WTC11 (cell line): Measurements from ENCODE around the gene PDSS2. TPM values are rescaled to one million over a fixed set of nuclear protein-coding genes. Genes with fewer than 3 reads are reported as not detected.

Experiments used
- CREM ChIP-seq: sonication (generic); formaldehyde crosslinking; IDR thresholded peaks from 2 replicates; pipeline ENCODE4 v1.8.1; 2022; ENCODE audit warnings: mild to moderate bottlenecking, missing genetic modification reagents, moderate library complexity
- ELF4 ChIP-seq: sonication (generic); formaldehyde crosslinking; IDR thresholded peaks from 2 replicates; pipeline ENCODE4 v1.8.1; 2022; ENCODE audit warnings: low read depth, mild to moderate bottlenecking, moderate library complexity, missing genetic modification reagents
- EMX1 ChIP-seq: fragments of 250-450 bp; sonication (Bioruptor Pico); IDR thresholded peaks from 2 replicates; pipeline ENCODE4 v1.8.0; 2021; ENCODE audit warnings: mild to moderate bottlenecking
- ETV6 ChIP-seq: sonication (generic); formaldehyde crosslinking; IDR thresholded peaks from 2 replicates; pipeline ENCODE4 v1.8.1; 2022; ENCODE audit warnings: mild to moderate bottlenecking, missing genetic modification reagents
- FOXJ3 ChIP-seq: sonication (generic); formaldehyde crosslinking; IDR thresholded peaks from 2 replicates; pipeline ENCODE4 v1.9.0; 2021; ENCODE audit warnings: missing genetic modification reagents, mild to moderate bottlenecking, borderline replicate concordance
- FOXK1 ChIP-seq: sonication (generic); formaldehyde crosslinking; IDR thresholded peaks from 2 replicates; pipeline ENCODE4 v1.8.0; 2022; ENCODE audit warnings: mild to moderate bottlenecking, moderate library complexity, missing genetic modification reagents
- GTF2I ChIP-seq: fragments of 250-450 bp; sonication (Bioruptor Pico); conservative IDR thresholded peaks from 2 replicates; pipeline ENCODE4 v1.4.0; 2021; ENCODE audit warnings: mild to moderate bottlenecking
- MAX ChIP-seq: sonication (generic); formaldehyde crosslinking; IDR thresholded peaks from 2 replicates; pipeline ENCODE4 v1.8.0; 2022; ENCODE audit warnings: mild to moderate bottlenecking, missing genetic modification reagents
- MLX ChIP-seq: sonication (generic); formaldehyde crosslinking; IDR thresholded peaks from 2 replicates; pipeline ENCODE4 v1.8.1; 2023; ENCODE audit warnings: mild to moderate bottlenecking, missing genetic modification reagents, moderate library complexity
- MYBL2 ChIP-seq: sonication (generic); formaldehyde crosslinking; IDR thresholded peaks from 2 replicates; pipeline ENCODE4 v1.8.1; 2023; ENCODE audit warnings: mild to moderate bottlenecking, moderate library complexity, missing genetic modification reagents
- NR2C2 ChIP-seq: sonication (generic); formaldehyde crosslinking; IDR thresholded peaks from 2 replicates; pipeline ENCODE4 v1.8.0; 2022; ENCODE audit warnings: mild to moderate bottlenecking, missing genetic modification reagents
- RELA ChIP-seq: sonication (generic); formaldehyde crosslinking; IDR thresholded peaks from 2 replicates; pipeline ENCODE4 v1.8.1; 2022; ENCODE audit warnings: missing genetic modification reagents, mild to moderate bottlenecking, borderline replicate concordance
- RORB ChIP-seq: fragments of 250-450 bp; sonication (Bioruptor Pico); IDR thresholded peaks from 2 replicates; pipeline ENCODE4 v1.9.0; 2021; ENCODE audit warnings: mild to moderate bottlenecking
- SMAD3 ChIP-seq: sonication (generic); formaldehyde crosslinking; IDR thresholded peaks from 2 replicates; pipeline ENCODE4 v1.8.0; 2022; ENCODE audit warnings: missing genetic modification reagents, mild to moderate bottlenecking, borderline replicate concordance
- SOX15 ChIP-seq: fragments of 250-450 bp; sonication (Bioruptor Pico); IDR thresholded peaks from 2 replicates; pipeline ENCODE4 v1.9.0; 2021; ENCODE audit warnings: mild to moderate bottlenecking
- STAT6 ChIP-seq: sonication (generic); formaldehyde crosslinking; conservative IDR thresholded peaks from 2 replicates; pipeline ENCODE4 v1.8.1; 2023; ENCODE audit warnings: mild to moderate bottlenecking, low read depth, missing genetic modification reagents, moderate library complexity
- TEAD1 ChIP-seq: sonication (generic); formaldehyde crosslinking; IDR thresholded peaks from 2 replicates; pipeline ENCODE4 v1.8.0; 2022; ENCODE audit warnings: mild to moderate bottlenecking, missing genetic modification reagents
- USF1 ChIP-seq: sonication (generic); formaldehyde crosslinking; IDR thresholded peaks from 2 replicates; pipeline ENCODE4 v1.8.0; 2022; ENCODE audit warnings: mild to moderate bottlenecking, missing genetic modification reagents
- ZBTB21 ChIP-seq: sonication (generic); formaldehyde crosslinking; IDR thresholded peaks from 2 replicates; pipeline ENCODE4 v1.8.1; 2023; ENCODE audit warnings: mild to moderate bottlenecking, missing genetic modification reagents, borderline replicate concordance
- ZNF121 ChIP-seq: sonication (generic); formaldehyde crosslinking; IDR thresholded peaks from 2 replicates; pipeline ENCODE4 v1.8.0; 2023; ENCODE audit warnings: missing genetic modification reagents
- ZNF232 ChIP-seq: sonication (generic); formaldehyde crosslinking; IDR thresholded peaks from 2 replicates; pipeline ENCODE4 v1.8.0; 2022; ENCODE audit warnings: mild to moderate bottlenecking, missing genetic modification reagents
- ZNF263 ChIP-seq: sonication (generic); formaldehyde crosslinking; IDR thresholded peaks from 2 replicates; pipeline ENCODE4 v1.8.1; 2022; ENCODE audit warnings: low read depth, mild to moderate bottlenecking, moderate library complexity, missing genetic modification reagents
- ZNF396 ChIP-seq: fragments of 250-450 bp; sonication (Bioruptor Pico); IDR thresholded peaks from 2 replicates; pipeline ENCODE4 v1.8.0; 2021; ENCODE audit warnings: mild to moderate bottlenecking, moderate library complexity, borderline replicate concordance
- ZNF423 ChIP-seq: fragments of 250-450 bp; sonication (Bioruptor Pico); IDR thresholded peaks from 2 replicates; pipeline ENCODE4 v2.1.2; 2022; ENCODE audit warnings: mild to moderate bottlenecking, moderate library complexity
- total RNA-seq: library from RNA; stranded (reverse); gene quantifications from 3 replicates; pipeline ENCODE4 v1.2.3, GENCODE V29; 2021
- TF ChIP-seq, protein P1 (sequence below): fragments of 250-450 bp; sonication (Bioruptor Pico); IDR thresholded peaks from 2 replicates; pipeline ENCODE4 v1.9.0; 2021; ENCODE audit warnings: moderate library complexity, mild to moderate bottlenecking, inconsistent platforms, borderline replicate concordance
- TF ChIP-seq, protein P2 (sequence below): sonication (generic); formaldehyde crosslinking; IDR thresholded peaks from 2 replicates; pipeline ENCODE4 v1.8.1; 2022; ENCODE audit warnings: low read depth, mild to moderate bottlenecking, moderate library complexity, missing genetic modification reagents, borderline replicate concordance
- TF ChIP-seq, protein P3 (sequence below): sonication (generic); formaldehyde crosslinking; IDR thresholded peaks from 2 replicates; pipeline ENCODE4 v1.8.0; 2022; ENCODE audit warnings: mild to moderate bottlenecking, missing genetic modification reagents
- TF ChIP-seq, protein P4 (sequence below): sonication (generic); formaldehyde crosslinking; IDR thresholded peaks from 2 replicates; pipeline ENCODE4 v1.8.1; 2023; ENCODE audit warnings: mild to moderate bottlenecking, missing genetic modification reagents, moderate library complexity

PDSS2 gene
- total RNA-seq, 1 experiment from 2014 or later = 18.3 TPM

GRCh38 chr6:107124934-107125348 is 334.4 kb downstream of the PDSS2 start (continued):
- TF ChIP-seq, protein P1, sequence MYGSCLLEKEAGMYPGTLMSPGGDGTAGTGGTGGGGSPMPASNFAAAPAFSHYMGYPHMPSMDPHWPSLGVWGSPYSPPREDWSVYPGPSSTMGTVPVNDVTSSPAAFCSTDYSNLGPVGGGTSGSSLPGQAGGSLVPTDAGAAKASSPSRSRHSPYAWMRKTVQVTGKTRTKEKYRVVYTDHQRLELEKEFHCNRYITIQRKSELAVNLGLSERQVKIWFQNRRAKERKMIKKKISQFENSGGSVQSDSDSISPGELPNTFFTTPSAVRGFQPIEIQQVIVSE = no peak
- TF ChIP-seq MAX (CRISPR knock-in tag) = peak; percentile 66
- TF ChIP-seq CREM = peak; percentile 38; the same call in 1 of the 2 replicates
- TF ChIP-seq NR2C2 (CRISPR knock-in tag) = no peak
- TF ChIP-seq FOXK1 (CRISPR knock-in tag) = peak; percentile 20; the same call in 1 of the 2 replicates
- no peak for TF ChIP-seq MYBL2 (CRISPR knock-in tag)
- peak; percentile 88; the same call in 1 of the 2 replicates for TF ChIP-seq TEAD1 (CRISPR knock-in tag)
- TF ChIP-seq RELA (CRISPR knock-in tag) = no peak
- TF ChIP-seq ETV6 (CRISPR knock-in tag) = peak; percentile 84
- TF ChIP-seq, protein P2, sequence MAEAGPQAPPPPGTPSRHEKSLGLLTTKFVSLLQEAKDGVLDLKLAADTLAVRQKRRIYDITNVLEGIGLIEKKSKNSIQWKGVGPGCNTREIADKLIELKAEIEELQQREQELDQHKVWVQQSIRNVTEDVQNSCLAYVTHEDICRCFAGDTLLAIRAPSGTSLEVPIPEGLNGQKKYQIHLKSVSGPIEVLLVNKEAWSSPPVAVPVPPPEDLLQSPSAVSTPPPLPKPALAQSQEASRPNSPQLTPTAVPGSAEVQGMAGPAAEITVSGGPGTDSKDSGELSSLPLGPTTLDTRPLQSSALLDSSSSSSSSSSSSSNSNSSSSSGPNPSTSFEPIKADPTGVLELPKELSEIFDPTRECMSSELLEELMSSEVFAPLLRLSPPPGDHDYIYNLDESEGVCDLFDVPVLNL (CRISPR knock-in tag) = no peak
- TF ChIP-seq ZNF121 (CRISPR knock-in tag) = peak; percentile 85; the same call in 1 of the 2 replicates
- no peak for TF ChIP-seq ELF4 (CRISPR knock-in tag)
- peak; percentile 75 for TF ChIP-seq ZNF232 (CRISPR knock-in tag)
- no peak for TF ChIP-seq ZNF423
- TF ChIP-seq EMX1 = no peak
- TF ChIP-seq SMAD3 (CRISPR knock-in tag) = peak; percentile 48; the same call in 1 of the 2 replicates
- TF ChIP-seq GTF2I (CRISPR knock-in tag) = no peak
- no peak for TF ChIP-seq ZNF396
- peak; percentile 86 for TF ChIP-seq ZBTB21 (CRISPR knock-in tag)
- no peak for TF ChIP-seq STAT6 (CRISPR knock-in tag)
- no peak for TF ChIP-seq ZNF263
- 0 out of 2 replicates have a peak, but pooled peaks have one; percentile 16 for TF ChIP-seq USF1 (CRISPR knock-in tag)
- TF ChIP-seq, protein P3, sequence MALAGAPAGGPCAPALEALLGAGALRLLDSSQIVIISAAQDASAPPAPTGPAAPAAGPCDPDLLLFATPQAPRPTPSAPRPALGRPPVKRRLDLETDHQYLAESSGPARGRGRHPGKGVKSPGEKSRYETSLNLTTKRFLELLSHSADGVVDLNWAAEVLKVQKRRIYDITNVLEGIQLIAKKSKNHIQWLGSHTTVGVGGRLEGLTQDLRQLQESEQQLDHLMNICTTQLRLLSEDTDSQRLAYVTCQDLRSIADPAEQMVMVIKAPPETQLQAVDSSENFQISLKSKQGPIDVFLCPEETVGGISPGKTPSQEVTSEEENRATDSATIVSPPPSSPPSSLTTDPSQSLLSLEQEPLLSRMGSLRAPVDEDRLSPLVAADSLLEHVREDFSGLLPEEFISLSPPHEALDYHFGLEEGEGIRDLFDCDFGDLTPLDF (CRISPR knock-in tag) = no peak
- TF ChIP-seq, protein P4, sequence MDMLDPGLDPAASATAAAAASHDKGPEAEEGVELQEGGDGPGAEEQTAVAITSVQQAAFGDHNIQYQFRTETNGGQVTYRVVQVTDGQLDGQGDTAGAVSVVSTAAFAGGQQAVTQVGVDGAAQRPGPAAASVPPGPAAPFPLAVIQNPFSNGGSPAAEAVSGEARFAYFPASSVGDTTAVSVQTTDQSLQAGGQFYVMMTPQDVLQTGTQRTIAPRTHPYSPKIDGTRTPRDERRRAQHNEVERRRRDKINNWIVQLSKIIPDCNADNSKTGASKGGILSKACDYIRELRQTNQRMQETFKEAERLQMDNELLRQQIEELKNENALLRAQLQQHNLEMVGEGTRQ (CRISPR knock-in tag) = no peak
- TF ChIP-seq MLX (CRISPR knock-in tag) = no peak
- TF ChIP-seq FOXJ3 = 0 out of 2 replicates have a peak, but pooled peaks have one; percentile 53
- TF ChIP-seq RORB (CRISPR knock-in tag) = no peak
- no peak for TF ChIP-seq SOX15 (CRISPR knock-in tag)
